ELF-1 (cell line): Measurements from ENCODE around the gene CRISPLD2.

Source experiments
- DNase-seq: peaks from one replicate; pipeline ENCODE4 v3.0.0-alpha.2; 2016; ENCODE audit warnings: low read depth, low spot score

The CRISPLD2 gene

GRCh38 chr16:84953190-84953746 lies 133.5 kb downstream of the CRISPLD2 start:
- DNase-seq: no peak

- no peak for DNase-seq
Measured at GRCh38 chr16:84955427-84955826, 135.6 kb downstream of the CRISPLD2 start.

GRCh38 chr16:84957192-84957591 lies 137.4 kb downstream of the CRISPLD2 start:
- DNase-seq: no peak

DNA sequence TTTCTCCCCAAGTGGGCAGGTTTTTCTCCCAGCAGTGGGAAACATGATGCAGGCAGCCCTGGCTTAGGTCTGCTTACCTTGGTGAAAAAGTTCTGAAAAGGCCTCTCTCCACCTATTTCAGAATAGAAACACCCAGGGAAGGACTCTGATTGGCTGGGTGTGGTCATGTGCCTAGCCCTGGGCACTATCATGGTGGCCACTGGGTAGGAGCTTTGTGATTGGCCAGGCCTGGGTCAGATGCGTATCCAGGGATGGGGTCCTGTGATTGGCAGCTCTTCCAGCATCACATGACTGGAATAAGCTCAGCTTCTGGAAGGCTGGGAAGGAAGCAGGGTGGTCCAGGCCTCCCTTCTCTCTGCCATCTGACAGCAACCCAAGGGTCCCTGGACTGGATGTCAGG lies 138.0 kb downstream of the CRISPLD2 start:
- DNase-seq: no peak
